CD8-positive, alpha-beta memory T cell (primary cell): ENCODE data around the gene EPHA6. TPM values are rescaled to one million over a fixed set of nuclear protein-coding genes. Genes with fewer than 3 reads are reported as not detected.
"Not testable (repeated sequence)": the region's sequence is repeated elsewhere in the genome, so short reads cannot be mapped to it uniquely, and the experiment has no call there.

Source experiments
- CTCF ChIA-PET: fragments of 350-600 bp; sonication (Branson Sonifier 250); formaldehyde crosslinking; loops from one replicate; lab custom pipeline; 2021; ENCODE audit warnings: antibody characterized with exemption; lab: Charles Lee
- POLR2A ChIA-PET: fragments of 350-600 bp; sonication (Branson Sonifier 250); formaldehyde crosslinking; loops from one replicate; lab custom pipeline; 2021; ENCODE audit warnings: antibody characterized with exemption; lab: Charles Lee
- DNase-seq, 5 donors: peaks; one replicate each; pipeline versions ENCODE4 v3.0.0 to v3.0.0-alpha.2; 2020 to 2022; ENCODE audit warnings: mixed read lengths in 1 of 5
- H3K27ac ChIP-seq: one replicate; pipeline ENCODE4 v1.7.0; 2013; ENCODE audit warnings: low read depth, mild to moderate bottlenecking, low read length, moderate library complexity
- H3K27me3 ChIP-seq: 2 replicates; pipeline ENCODE4 v1.7.0; 2013; ENCODE audit warnings: low read length, mild to moderate bottlenecking; ENCODE audit not compliant: insufficient read depth, poor library complexity, severe bottlenecking
- H3K36me3 ChIP-seq: 2 replicates; pipeline ENCODE4 v1.7.0; 2013; ENCODE audit warnings: mild to moderate bottlenecking, low read length, moderate library complexity; ENCODE audit not compliant: insufficient read depth
- H3K4me1 ChIP-seq: 2 replicates; pipeline ENCODE4 v1.7.0; 2013; ENCODE audit warnings: mild to moderate bottlenecking, low read length, moderate library complexity; ENCODE audit not compliant: insufficient read depth
- H3K4me3 ChIP-seq: 2 replicates; pipeline ENCODE4 v1.7.0; 2013; ENCODE audit warnings: mild to moderate bottlenecking, low read length
- H3K9me3 ChIP-seq: 2 replicates; pipeline ENCODE4 v1.7.0; 2013; ENCODE audit warnings: mild to moderate bottlenecking, low read length
- H3K27ac Mint-ChIP-seq, 8 donors: one replicate each; pipeline ENCODE4 v1.8.0; 2020 to 2021; ENCODE audit warnings: mixed read lengths in 8 of 8, mild to moderate bottlenecking in 6 of 8, inconsistent platforms in 3 of 8, moderate library complexity in 3 of 8
- H3K27me3 Mint-ChIP-seq, 2 donors: one replicate each; pipeline ENCODE4 v1.8.0; 2020 to 2021; ENCODE audit warnings: mixed read lengths in 2 of 2, mild to moderate bottlenecking in 1 of 2, moderate library complexity in 1 of 2
- H3K36me3 Mint-ChIP-seq, 3 donors: one replicate each; pipeline ENCODE4 v1.8.0; 2020 to 2021; ENCODE audit warnings: mixed read lengths in 3 of 3, inconsistent platforms in 1 of 3, mild to moderate bottlenecking in 1 of 3
- H3K4me1 Mint-ChIP-seq, 3 donors: one replicate each; pipeline ENCODE4 v1.8.0; 2020 to 2021; ENCODE audit warnings: mixed read lengths in 3 of 3, inconsistent platforms in 1 of 3, mild to moderate bottlenecking in 1 of 3
- H3K4me3 Mint-ChIP-seq, 7 donors: one replicate each; pipeline ENCODE4 v1.8.0; 2020 to 2021; ENCODE audit warnings: mixed read lengths in 7 of 7, mild to moderate bottlenecking in 6 of 7, moderate library complexity in 4 of 7, inconsistent platforms in 2 of 7
- H3K9me3 Mint-ChIP-seq, 5 donors: one replicate each; pipeline ENCODE4 v1.8.0; 2020 to 2022; ENCODE audit warnings: mixed read lengths in 5 of 5, mild to moderate bottlenecking in 3 of 5, moderate library complexity in 2 of 5, inconsistent platforms in 1 of 5
- polyA plus RNA-seq: library from polyadenylated mRNA; unstranded; fragments of 300-500 nt; fragmentation: Illumina TruSeq; gene quantifications from one replicate; pipeline ENCODE4 v1.2.3, GENCODE V29; 2021
- total RNA-seq, 2 experiments: library from RNA; stranded (reverse); gene quantifications; one replicate each; pipeline ENCODE4 v1.2.3, GENCODE V29; 2021

The EPHA6 gene
- total and polyA plus RNA-seq, 3 experiments from 2014 or later: not detected

DNA sequence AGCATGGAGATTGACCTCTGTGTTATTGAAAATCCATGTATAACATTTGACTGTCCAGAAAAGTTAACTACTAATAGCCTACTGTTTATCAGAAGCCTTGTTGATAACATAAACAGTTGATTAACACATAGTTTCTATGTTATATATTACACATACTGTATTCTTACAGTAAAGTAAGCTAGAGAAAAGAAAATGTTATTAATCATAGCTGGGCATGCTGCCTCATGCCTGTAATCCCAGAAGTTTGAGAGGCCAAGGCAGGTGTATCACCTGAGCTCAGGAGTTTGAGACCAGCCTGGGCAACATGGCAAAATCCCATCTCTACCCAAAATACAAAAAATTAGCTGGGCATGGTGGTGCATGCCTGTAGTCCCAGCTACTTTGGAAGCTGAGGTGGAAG lies 163.3 kb downstream of the EPHA6 start:
- CTCF ChIA-PET: no interaction called here
- Histone ChIP-seq H3K9me3 (no peaks in the 10 kb centered on the region), H3K36me3 (no peaks in the 10 kb centered on the region), H3K27me3 (no peaks in the 10 kb centered on the region), H3K4me3 (no peak overlapping the region), H3K27ac (no peak overlapping the region), H3K4me1 (no peaks in the 10 kb centered on the region)
- POLR2A ChIA-PET: no interaction called here
- H3K4me1 Mint-ChIP-seq: no peaks in the 10 kb centered on the region
- no peak overlapping the region for H3K27ac Mint-ChIP-seq
- no peaks in the 10 kb centered on the region for H3K27me3 Mint-ChIP-seq
- peaks cover 0 to 5% (median 3%) of the 10 kb centered on the region in 5 donors for H3K9me3 Mint-ChIP-seq
- H3K4me3 Mint-ChIP-seq: no peak overlapping the region
- no peaks in the 10 kb centered on the region for H3K36me3 Mint-ChIP-seq
- DNase-seq: no peak

DNA sequence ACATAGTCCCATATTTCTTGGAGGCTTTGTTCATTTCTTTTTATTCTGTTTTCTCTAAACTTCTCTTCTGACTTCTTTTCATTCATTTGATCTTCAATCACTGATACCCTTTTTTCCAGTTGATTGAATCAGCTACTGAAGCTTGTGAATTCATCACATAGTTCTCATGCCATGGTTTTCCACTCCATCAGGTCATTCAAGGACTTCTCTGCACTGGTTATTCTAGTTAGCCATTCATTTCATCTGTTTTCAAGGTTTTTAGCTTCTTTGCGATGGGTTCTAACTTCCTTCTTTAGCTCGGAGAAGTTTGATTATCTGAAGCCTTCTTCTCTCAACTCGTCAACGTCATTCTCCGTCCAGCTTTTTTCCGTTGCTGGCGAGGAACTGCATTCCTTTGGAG lies 169.3 kb downstream of the EPHA6 start:
- H3K27me3 Mint-ChIP-seq, H3K4me3 ChIP-seq, H3K4me1 ChIP-seq, H3K4me3 Mint-ChIP-seq, DNase-seq, H3K36me3 ChIP-seq, H3K27me3 ChIP-seq, H3K36me3 Mint-ChIP-seq, POLR2A ChIA-PET, H3K4me1 Mint-ChIP-seq, H3K9me3 ChIP-seq, H3K27ac Mint-ChIP-seq, H3K27ac ChIP-seq, CTCF ChIA-PET: not testable (repeated sequence)
- peaks cover 2 to 10% (median 3%) of the 10 kb centered on the region in 5 donors for H3K9me3 Mint-ChIP-seq

- Mint-ChIP-seq H3K27me3 (no peaks in the 10 kb centered on the region), H3K27ac (no peak overlapping the region), H3K9me3 (peaks cover under 1 to 10% (median 2%) of the 10 kb centered on the region in 5 donors), H3K4me1 (no peaks in the 10 kb centered on the region), H3K36me3 (no peaks in the 10 kb centered on the region), H3K4me3 (no peak overlapping the region)
- no peak overlapping the region for H3K4me3 ChIP-seq
- CTCF ChIA-PET: no interaction called here
- no peaks in the 10 kb centered on the region for H3K36me3 ChIP-seq
- no peaks in the 10 kb centered on the region for H3K4me1 ChIP-seq
- no peak overlapping the region for H3K27ac ChIP-seq
- no peaks in the 10 kb centered on the region for H3K27me3 ChIP-seq
- no peaks in the 10 kb centered on the region for H3K9me3 ChIP-seq
- DNase-seq: no peak
- POLR2A ChIA-PET: no interaction called here
These were observed 171.8 kb downstream of the EPHA6 start for GRCh38 chr3:96986241-96986640.

- H3K9me3 Mint-ChIP-seq: peaks cover 0 to 6% (median 2%) of the 10 kb centered on the region in 5 donors
- ChIA-PET CTCF (no interaction called here), POLR2A (no interaction called here)
- Histone ChIP-seq H3K4me1 (no peaks in the 10 kb centered on the region), H3K27ac (no peak overlapping the region), H3K27me3 (no peaks in the 10 kb centered on the region), H3K4me3 (no peak overlapping the region), H3K36me3 (no peaks in the 10 kb centered on the region), H3K9me3 (no peaks in the 10 kb centered on the region)
- DNase-seq: no peak
- no peaks in the 10 kb centered on the region for H3K27me3 Mint-ChIP-seq
- H3K36me3 Mint-ChIP-seq: no peaks in the 10 kb centered on the region
- H3K27ac Mint-ChIP-seq: no peak overlapping the region
- H3K4me3 Mint-ChIP-seq: no peak overlapping the region
- no peaks in the 10 kb centered on the region for H3K4me1 Mint-ChIP-seq
These were observed 176.8 kb downstream of the EPHA6 start for GRCh38 chr3:96991231-96991630.

- no peaks in the 10 kb centered on the region for H3K4me1 ChIP-seq
- no peaks in the 10 kb centered on the region for H3K27me3 ChIP-seq
- Mint-ChIP-seq H3K4me3 (no peak overlapping the region), H3K27ac (no peak overlapping the region), H3K27me3 (no peaks in the 10 kb centered on the region), H3K4me1 (no peaks in the 10 kb centered on the region), H3K9me3 (peaks cover 1 to 6% (median 3%) of the 10 kb centered on the region in 5 donors), H3K36me3 (no peaks in the 10 kb centered on the region)
- no peaks in the 10 kb centered on the region for H3K36me3 ChIP-seq
- POLR2A ChIA-PET: no interaction called here
- CTCF ChIA-PET: no interaction called here
- H3K27ac ChIP-seq: no peak overlapping the region
- no peak for DNase-seq
- H3K4me3 ChIP-seq: no peak overlapping the region
- no peaks in the 10 kb centered on the region for H3K9me3 ChIP-seq
These were observed 177.5 kb downstream of the EPHA6 start for GRCh38 chr3:96991800-96992365.

- POLR2A ChIA-PET: no interaction called here
- no peak overlapping the region for H3K27ac ChIP-seq
- no peaks in the 10 kb centered on the region for H3K27me3 Mint-ChIP-seq
These were observed 180.6 kb downstream of the EPHA6 start for GRCh38 chr3:96994988-96995387.

DNA sequence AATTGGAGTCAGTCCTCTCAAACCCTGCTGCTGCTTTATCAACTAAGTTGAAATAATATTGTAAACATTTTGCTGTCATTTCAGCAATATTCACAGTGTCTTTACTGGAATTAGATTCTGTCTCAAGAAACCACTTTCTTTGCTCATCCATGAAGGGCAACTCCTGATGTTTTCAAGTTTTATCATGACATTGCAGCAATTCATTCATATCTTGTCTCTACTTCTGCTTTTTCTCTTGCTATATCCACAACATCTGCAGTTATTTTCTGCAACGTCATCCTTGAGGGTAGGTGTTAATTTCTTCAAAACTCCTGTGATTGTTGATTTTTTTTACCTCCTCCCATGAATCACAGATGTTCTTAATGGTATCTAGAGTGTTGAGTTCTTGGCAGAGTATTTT lies 181.6 kb downstream of the EPHA6 start:
- POLR2A ChIA-PET: no interaction called here

More at GRCh38 chr3:96994988-96995387, 180.6 kb downstream of the EPHA6 start:
- CTCF ChIA-PET: no interaction called here
- Histone ChIP-seq H3K9me3 (no peaks in the 10 kb centered on the region), H3K4me3 (no peak overlapping the region), H3K36me3 (no peaks in the 10 kb centered on the region), H3K4me1 (no peaks in the 10 kb centered on the region), H3K27me3 (no peaks in the 10 kb centered on the region)
- Mint-ChIP-seq H3K4me1 (no peaks in the 10 kb centered on the region), H3K27ac (no peak overlapping the region), H3K36me3 (no peaks in the 10 kb centered on the region), H3K9me3 (peaks cover 0 to 7% (median 1%) of the 10 kb centered on the region in 5 donors), H3K4me3 (no peak overlapping the region)
- DNase-seq: no peak

GRCh38 chr3:97001611-97002010 lies 187.2 kb downstream of the EPHA6 start:
- Mint-ChIP-seq H3K27ac (no peak overlapping the region), H3K27me3 (no peaks in the 10 kb centered on the region), H3K4me1 (no peaks in the 10 kb centered on the region), H3K4me3 (no peak overlapping the region), H3K36me3 (no peaks in the 10 kb centered on the region), H3K9me3 (peaks cover 0 to 8% (median 3%) of the 10 kb centered on the region in 5 donors)
- Histone ChIP-seq H3K36me3 (no peaks in the 10 kb centered on the region), H3K27me3 (no peaks in the 10 kb centered on the region), H3K4me1 (no peaks in the 10 kb centered on the region), H3K27ac (no peak overlapping the region), H3K4me3 (no peak overlapping the region), H3K9me3 (no peaks in the 10 kb centered on the region)
- CTCF ChIA-PET: no interaction called here
- POLR2A ChIA-PET: no interaction called here
- no peak for DNase-seq

More for the DNA sequence above, 181.6 kb downstream of the EPHA6 start:
- Histone ChIP-seq H3K9me3 (no peaks in the 10 kb centered on the region), H3K4me3 (no peak overlapping the region), H3K27ac (no peak overlapping the region), H3K4me1 (no peaks in the 10 kb centered on the region), H3K27me3 (no peaks in the 10 kb centered on the region), H3K36me3 (no peaks in the 10 kb centered on the region)
- DNase-seq: no peak
- no peaks in the 10 kb centered on the region for H3K36me3 Mint-ChIP-seq
- H3K9me3 Mint-ChIP-seq: peaks cover 0 to 7% (median 1%) of the 10 kb centered on the region in 5 donors
- no peaks in the 10 kb centered on the region for H3K4me1 Mint-ChIP-seq
- CTCF ChIA-PET: no interaction called here
- H3K4me3 Mint-ChIP-seq: no peak overlapping the region
- H3K27ac Mint-ChIP-seq: no peak overlapping the region
- H3K27me3 Mint-ChIP-seq: no peaks in the 10 kb centered on the region
